GM19328 (cell line): ENCODE data around the gene ZP1.

Experiments
- ATAC-seq: cut with Tn5 transposase; IDR thresholded peaks from one replicate; pipeline ENCODE4 v1.9.1; 2021; ENCODE audit warnings: mild to moderate bottlenecking, moderate library complexity; ENCODE audit not compliant: unreplicated experiment

The ZP1 gene

DNA sequence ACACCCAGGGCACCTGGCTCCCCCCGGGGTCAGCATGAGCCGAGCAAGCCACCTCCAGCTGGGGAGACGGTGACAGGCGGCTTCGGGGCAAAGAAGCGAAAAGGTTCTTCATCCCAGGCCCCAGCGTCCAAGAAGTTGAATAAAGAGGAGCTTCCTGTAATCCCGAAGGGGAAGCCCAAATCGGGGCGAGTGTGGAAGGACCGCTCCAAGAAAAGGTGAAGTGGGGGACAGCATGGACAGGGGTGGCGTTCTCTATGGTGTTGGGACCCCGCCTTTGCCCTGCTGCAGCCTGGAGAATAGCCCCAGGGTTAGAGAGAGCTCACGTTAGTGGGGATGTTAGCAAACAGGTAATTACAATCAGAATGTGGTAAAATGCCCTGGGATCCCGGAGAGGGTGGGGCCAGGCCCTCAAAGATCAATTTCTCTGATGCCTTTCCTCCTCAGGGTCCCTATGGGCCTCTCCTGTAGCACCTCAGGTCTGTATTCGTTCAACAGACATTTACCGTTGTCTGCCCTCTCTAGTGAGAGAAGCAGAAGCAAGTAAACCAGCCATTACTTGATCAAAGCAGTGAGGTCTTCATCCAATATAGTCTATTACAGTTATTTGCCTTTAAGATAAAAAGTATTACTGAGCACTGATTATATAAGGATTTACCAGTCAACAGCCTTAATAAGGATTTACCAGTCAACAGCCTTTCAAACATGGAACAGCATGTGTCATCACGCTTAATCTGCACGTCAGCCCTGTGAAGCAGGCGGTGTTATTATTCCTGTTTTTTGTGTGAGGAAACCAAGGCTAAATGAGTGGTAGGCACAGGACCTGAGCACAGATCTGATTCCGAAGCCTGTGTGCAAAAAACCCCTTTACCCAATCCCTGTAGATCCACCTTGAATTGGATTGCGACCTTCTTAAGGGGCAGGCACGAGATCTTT, 24.4 kb upstream of the ZP1 start:
- peak; percentile 1 for ATAC-seq

DNA sequence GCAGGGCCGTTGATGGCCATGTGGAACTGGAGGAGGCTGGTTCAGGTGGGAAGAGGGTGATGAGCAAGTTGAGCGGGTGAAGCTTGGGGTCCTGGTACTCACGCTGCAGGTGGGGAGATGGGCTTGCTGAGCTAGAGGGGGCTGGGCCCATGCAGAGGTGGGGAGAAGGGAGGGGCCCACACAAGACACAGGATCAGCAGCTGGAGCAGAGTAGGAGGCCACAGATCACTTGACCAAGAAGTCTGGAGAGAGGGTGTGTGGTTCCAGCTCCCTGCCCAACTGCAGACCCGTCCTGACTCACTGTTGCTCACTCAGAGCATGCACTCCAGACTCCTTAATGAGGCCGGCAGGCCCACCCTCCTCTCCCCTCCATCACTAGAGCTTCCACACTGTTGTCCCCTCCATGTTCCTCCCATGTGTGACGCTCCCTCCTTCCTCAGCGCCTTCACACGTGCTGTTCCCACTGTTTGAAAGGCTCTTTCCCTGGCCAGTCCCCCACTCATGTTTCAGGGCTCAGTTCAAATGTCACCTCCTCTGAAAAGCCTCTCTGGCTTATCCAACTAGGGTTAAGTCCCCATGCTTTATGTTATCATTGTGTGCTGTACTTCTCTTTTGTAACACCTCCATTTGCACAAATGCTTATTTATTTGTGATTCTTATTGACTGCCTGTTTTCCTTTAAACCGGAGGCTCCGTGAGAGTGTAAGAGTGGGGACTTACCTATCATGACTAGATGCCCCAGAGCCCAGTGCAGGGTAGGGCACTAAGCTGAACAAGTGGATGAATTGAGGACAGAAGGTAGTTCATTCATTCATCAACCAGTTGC, 23.1 kb upstream of the ZP1 start:
- no peak for ATAC-seq

DNA sequence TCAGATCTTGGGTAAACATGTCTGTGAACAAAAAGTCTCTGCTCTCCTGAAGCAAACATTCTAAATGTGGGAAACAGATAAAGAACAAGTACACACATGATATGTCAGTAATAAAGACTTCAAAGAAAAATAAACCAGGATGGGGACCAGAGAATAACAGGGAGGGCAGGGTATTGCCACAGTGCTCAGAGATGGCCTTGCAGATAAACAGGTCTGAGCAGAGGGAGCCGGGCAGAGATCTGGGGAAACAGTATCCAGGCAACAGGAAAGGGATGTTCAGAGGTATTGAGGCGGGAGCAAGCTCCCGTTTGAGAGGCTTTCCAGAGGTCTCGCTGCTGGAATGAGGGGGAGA, 22.5 kb upstream of the ZP1 start:
- ATAC-seq = no peak

DNA sequence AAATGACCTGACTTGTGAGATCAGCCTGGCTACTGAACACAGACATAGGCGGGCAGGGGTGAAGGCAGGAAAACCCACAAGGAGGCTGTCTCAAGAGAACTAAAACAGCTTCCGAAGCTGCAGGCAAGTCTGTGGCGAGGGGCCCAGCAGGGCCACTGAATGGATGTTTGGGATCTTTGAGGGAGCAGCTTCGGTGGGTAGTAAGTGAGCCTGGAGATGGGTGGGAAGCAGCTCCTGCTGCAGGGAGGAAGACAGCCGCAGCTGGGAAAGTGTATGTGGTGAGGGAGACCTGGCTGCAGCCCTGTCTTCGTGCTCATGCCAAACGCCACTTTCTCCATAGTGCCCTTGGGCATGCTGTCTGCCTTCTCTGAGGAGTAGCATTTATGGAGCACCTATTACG, 22.0 kb upstream of the ZP1 start:
- no peak for ATAC-seq

DNA sequence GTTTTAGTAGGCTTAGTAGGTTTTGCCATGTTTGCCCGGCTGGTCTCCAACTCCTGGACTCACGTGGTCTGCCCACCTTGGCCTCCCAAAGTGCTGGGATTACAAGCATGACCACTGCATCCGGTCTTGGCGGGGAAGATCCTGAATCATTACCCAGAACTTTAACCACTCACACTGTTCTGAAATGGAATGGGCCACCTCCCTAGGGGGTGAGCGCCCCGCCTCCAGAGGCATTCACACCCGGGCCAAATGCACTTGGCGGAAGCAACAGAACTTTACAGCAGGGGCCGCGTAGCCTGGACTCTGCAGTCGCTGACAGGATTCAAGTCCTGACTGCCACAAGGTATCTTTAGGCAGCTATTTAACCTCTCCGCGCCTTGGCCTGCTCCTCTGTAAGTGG, 20.1 kb upstream of the ZP1 start:
- ATAC-seq = no peak

DNA sequence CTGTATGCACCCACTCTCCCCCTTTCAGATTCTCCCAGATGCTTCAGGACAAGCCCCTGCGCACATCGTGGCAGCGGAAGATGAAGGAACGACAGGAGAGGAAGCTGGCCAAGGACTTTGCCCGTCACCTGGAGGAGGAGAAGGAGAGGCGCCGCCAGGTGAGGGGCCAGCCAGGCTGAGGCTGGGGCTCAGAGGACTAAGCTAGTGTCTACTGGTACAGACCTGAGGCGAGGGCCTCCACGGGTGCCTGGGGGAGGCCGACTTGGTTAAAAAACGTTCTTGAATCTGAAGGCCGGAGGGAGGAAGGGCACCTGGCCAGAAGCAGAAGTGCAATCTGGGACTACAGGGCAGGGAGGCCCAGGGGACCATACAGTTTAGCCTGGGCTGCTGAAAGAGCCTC, 19.4 kb upstream of the ZP1 start:
- no peak for ATAC-seq

DNA sequence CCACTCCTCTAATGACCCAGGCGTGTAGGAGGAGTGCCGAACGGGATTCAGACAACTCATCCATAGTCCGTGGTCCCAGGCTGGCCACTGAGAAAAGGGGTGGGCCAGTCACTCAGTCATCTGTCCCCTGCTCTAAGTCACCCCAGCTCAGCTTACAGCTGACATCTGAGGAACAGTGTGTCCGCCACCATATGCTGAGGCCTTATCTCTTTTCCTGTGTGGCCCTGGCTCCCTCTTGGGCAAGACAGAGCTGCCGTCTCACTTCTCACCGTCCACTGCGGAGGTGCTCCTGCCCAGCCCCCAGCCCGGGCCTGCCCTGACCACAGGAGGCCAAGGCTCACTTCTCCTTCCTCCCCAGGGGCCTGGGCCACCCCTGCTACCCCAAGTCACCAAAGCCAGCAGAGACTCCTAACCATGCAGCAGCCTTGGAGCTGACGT, 18.6 kb upstream of the ZP1 start:
- no peak for ATAC-seq

DNA sequence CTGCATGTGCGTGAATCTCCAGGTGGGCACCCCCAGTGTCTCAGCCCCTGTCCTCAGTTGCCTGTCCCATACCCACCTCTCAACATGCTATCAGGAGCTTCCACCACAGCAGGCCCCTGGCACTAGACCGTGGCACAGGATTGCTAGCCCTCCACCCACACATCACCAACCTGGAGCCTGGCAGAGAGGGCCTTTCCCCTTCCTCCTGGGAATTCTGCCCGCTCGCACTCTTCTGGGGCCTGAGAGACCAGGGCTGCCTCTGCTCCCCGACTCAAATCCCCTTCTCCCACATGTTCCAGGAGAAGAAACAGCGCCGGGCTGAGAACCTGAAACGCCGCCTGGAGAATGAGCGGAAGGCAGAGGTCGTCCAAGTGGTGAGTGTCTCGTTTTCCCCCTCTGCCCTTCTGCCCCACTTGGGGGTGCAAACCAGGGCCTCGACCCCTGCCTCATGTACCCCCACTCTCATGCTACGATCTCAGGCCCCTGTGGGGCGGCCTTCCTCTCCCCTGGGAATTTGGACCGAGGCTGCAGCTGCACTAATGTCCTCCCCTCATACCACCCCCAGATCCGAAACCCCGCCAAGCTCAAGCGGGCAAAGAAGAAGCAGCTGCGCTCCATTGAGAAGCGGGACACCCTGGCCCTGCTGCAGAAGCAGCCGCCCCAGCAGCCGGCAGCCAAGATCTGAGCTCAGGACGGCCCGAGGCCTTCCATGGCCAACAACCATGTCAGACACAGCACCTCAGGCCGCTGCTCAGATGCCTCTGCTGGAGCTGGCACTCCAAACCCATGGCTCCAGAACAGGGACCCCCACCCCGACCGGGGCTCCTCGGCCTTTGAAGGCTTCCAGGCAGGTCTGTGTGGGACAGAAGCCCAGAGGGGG, 17.5 kb upstream of the ZP1 start:
- no peak for ATAC-seq

DNA sequence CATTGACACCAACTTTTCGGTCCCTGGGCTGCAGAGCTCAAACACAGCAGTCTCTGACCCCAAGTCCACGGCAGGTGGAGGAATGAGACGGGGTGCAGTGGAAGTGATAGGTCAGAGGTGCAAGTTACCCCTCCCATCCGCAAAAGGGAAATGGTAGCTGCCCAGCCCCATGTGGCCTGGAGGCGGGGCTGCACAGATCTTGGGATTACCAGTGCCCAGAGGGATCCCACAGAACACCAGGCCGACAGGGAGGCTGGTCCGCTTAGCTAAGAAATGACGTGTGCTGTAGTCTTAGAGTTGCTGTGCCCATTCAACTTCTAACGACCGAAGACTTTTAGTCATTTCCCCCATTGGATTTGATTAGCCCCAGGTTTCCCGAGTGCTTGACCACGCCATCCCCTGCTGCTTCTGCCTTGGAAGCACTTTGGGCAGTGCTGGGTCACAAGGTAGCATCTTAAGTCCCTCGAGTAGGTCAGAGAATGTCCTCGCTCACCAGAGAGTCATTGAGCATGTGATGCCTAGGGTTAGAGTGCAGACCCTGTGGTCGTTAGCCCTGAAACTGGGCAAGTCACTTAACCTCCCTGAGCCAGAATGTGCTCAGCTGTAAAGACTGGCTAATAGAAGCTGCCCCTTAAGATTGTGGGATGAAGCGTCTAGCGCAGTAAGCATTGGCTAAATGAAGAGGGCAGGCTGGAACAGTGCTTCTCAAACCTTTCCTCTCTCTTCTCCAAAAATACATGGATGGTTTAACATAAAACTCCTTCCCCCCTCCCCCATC, 15.8 kb upstream of the ZP1 start:
- no peak for ATAC-seq

DNA sequence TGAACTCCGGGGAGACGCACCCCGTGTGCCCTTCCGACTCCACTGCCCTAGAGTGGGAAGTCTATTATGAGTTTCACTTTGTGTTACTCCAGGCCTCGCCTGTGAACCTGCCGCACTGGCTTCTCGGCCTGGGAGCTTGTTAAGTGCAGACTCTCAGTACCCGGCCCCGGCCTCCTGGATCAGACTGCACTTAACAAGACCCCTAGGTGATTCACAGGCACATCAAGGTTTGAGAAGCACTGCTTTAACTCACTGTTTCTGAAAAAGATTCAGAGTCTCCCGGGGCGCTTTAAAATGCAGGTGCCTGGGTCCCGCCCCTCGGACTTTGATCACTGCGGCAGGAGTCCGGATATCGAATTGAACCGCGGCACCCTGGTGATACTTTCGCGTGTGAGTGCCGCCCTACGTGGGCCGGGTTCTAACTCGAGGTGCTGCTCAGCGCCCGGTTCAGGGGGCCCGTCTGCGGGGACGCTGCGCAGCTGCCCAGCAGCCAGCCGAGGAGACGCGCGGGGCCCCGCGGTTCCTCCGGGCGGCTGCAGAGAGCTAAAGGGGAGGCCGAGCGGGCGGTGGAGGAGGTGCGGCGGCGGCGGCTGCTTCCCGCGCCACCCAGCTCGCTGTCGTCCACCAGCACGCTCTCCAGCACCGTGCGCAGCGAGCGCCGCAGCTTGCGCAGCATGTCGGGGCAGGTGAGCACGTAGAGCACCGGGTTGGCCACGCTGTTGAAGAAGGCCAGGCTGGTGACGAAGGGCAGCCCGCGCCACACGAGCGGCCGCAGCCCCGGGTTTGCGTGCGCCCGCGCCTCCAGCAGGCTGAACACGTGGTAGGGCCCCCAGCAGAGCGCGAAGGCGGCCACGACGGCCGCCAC, 15.0 kb upstream of the ZP1 start:
- ATAC-seq = no peak

DNA sequence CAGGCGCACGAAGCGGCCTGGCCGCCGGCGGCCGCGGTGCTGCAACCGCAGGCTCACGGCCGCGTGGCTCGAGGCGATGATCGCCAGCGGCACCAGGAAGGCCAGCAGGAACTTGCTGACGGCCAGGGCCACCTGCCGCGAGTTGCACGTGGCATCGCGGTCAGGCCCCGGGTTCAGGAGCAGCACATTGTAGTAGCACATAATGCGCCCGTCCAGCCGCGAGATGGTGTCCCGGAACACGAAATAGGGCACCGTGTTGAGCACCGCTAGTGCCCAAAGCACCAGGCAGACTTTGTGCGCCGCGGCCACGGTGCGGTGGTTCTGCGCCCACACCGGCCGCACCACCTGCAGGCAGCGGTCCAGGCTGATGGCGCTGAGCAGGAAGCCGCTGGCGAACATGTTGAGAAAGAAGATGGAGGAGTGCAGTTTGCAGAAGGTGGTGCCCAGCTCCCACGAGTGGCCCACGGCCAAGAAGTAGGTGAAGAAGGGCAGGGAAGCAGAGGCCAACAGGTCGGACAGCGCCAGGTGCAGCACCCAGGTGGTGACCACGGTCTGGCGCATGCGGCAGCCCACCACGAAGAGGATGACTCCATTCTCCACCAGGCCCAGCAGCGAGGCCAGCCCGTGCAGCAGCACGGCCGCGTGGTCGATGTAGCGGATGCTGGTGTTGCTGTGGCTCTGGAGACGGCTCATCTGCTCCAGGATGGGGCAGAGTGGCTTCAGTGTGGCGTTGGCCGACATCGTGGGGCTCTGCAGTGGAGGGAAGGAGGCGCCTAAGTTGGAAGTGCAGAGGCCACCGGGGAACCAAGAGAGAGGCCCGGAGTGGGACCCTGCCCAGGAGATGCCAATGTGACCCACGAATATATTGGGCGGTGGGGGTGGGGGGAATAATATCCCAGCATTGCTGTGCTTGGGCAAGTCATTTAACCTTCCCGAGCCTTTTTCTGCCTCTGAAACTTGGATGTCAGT, 14.1 kb upstream of the ZP1 start:
- ATAC-seq = no peak

DNA sequence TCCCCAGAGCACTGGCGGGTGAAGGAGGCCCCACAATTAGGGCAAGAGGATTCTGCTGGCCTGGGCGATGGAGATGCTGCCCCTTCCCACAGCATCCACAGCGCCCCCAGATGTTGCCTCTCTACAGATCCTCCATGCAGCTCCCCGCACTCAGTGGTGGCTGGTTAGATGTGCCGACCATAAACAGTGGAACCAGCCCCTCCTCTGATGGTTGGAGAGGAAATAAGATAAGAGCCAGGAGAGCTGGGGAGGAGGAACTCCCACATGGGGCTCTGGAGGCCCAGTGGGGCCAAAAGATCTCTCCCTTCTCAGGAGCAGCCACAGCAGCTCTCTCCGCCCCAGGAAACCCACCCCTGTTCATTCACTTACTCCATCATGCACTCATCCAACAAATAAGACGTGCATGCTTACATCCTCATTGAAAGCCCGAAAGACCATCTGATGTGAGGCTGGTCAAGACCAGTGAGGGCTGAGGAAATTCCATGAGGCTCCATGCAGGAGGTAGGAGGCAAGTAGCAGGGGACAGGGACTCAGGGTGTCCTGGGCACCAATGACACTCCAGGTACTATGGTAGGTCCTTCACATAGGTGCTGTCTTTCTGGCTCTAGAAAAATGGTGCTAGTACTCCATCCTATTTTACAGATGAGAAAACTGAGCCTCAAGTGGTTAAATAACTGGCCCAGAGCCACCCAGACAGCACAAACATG, 13.0 kb upstream of the ZP1 start:
- no peak for ATAC-seq

DNA sequence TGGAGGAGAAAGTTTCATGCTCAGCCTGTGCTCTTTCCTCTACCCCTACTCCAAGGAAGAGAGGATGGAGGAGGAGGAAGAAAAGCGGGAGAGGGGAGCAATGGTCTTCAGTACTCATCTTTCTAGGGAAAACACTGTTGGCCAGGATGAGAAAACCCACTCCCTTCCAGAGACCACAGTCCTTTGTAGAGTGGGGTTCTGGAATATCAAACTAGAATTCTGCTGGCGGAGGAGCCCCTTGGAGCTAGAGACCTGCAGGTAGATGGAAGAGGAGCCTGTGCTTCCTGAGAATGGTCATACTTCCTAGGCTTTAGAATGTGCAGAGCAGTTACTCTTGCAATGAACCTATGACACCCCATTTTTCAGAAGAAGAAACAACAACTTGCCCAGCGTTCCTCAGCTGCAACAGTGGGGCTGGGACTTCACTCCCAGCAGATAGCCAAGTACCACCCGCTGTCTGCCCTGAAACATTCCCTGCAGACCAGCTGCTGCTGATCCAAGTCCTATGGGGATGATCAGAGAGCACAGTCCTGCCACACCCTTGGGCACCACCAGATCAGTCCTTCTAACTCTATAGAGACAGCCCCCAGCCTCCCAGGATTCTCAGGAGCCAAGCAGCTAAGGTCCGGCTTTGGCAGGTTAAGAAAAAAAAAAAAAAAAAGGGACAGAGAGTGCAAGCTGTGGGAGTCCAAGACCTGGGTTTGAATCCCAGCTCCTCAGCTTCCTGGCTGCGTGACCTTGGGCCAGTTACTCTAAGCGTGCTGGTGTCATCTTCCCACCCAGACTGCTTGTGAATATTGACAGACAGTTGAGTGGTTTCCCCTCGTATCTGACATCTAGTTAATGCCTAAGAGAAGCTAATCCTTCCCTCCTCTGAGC, 12.3 kb upstream of the ZP1 start:
- ATAC-seq = no peak

DNA sequence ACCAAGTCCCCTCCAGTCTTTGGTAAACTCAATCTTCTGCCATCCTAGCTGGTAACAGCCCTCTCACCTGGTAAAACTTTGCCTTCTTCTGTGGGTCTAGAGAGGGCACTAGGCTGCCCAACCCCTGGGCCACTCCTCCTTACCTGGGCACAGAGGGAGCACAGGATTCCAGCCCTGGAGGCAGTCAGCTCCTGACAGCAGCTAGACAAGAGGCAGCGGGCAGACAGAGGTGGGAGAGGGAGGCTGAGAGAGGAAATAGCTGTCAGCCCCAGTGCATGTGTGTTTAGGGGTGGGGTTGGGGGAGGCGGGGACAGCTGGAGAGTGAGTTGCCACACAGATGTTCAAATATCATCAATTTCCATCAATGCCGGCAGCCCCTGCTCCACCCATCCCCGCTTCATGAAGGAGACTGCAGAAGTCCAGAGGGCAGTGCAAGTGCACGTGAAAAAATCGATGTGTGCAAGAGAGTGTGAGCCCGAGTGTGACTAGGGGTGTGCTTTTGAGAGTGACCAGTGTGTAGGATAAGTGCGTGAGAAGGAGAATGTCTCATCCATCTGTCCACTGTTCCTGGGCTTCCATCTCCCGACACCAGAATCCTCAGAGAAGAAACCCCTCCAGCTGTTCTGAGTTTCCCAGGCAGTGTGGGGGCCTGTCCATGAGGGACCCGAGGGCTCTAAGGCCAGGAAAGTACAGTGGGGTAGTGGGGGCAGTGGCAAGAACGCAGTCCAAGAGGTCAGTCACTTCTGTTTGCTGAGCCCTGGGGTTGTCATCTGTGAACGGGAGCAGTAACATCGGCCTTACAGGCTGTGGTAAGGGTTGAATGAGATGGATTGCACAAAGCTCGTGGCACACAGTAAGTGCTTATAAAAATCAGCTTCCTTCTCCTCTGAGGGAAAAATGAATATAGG, 11.4 kb upstream of the ZP1 start, which contains the start of gene PTGDR2:
Gene PTGDR2, minus strand, starts transcription at position 225 of the 908 bp plus-strand sequence. CDS start 2,228 bp downstream, outside the sequence.
- no peak for ATAC-seq
